OCI-LY3 (cell line): ENCODE results near the gene COMMD7.

Experiments used
- CTCF ChIP-seq: fragments of 200-600, 300-600 bp; sonication (generic); IDR thresholded peaks from 2 replicates; pipeline ENCODE4 v1.5.1; 2014; ENCODE audit warnings: antibody characterized with exemption, low read length, low read depth
- EZH2phosphoT487 ChIP-seq: fragments of 200-600 bp; shearing (Covaris generic); IDR thresholded peaks from 2 replicates; pipeline ENCODE4 v1.6.1; 2018; ENCODE audit warnings: antibody characterized with exemption, mixed run types, low read depth

GRCh38 chr20:32675223-32675975, 67.9 kb downstream of the COMMD7 start:
- TF ChIP-seq CTCF (no peak), EZH2phosphoT487 (no peak)
